Measurements from ENCODE around the gene PPM1A. TPM values are rescaled to one million over a fixed set of nuclear protein-coding genes. Genes with fewer than 3 reads are reported as not detected.
A peak's percentile ranks its signal among the peaks of the same experiment; 100 is the strongest.
"Not testable (repeated sequence)": the region's sequence is repeated elsewhere in the genome, so short reads cannot be mapped to it uniquely, and the experiment has no call there.

Gene PPM1A
- polyA plus RNA-seq, 10 donors: 48.2 to 85.4 (median 66.0) TPM

GRCh38 chr14:60315196-60315990 lies 66.4 kb downstream of the PPM1A start:
- no peak for DNase-seq

GRCh38 chr14:60317609-60318008 lies 68.6 kb downstream of the PPM1A start:
- DNase-seq: no peak

GRCh38 chr14:60320860-60321259 lies 71.8 kb downstream of the PPM1A start:
- DNase-seq: not testable (repeated sequence)

- no peak for DNase-seq
These were observed 74.3 kb downstream of the PPM1A start for GRCh38 chr14:60323199-60323896.

GRCh38 chr14:60324837-60325236 lies 75.8 kb downstream of the PPM1A start:
- no peak for DNase-seq

- DNase-seq: no peak
These were observed 77.3 kb downstream of the PPM1A start for GRCh38 chr14:60326274-60326673.

GRCh38 chr14:60327447-60328331 lies 78.7 kb downstream of the PPM1A start:
- peak; percentile 34 to 63 (median 40) for DNase-seq

- DNase-seq: no peak
These were observed 79.6 kb downstream of the PPM1A start for GRCh38 chr14:60328583-60328982.

- no peak for DNase-seq
These were observed 80.3 kb downstream of the PPM1A start for GRCh38 chr14:60329274-60329673.

- DNase-seq: peak; percentile 38 to 84 (median 56)
These were observed 82.4 kb downstream of the PPM1A start for GRCh38 chr14:60331201-60332045.

GRCh38 chr14:60332046-60332399 lies 83.0 kb downstream of the PPM1A start:
- DNase-seq: no peak

- no peak for DNase-seq
These were observed 83.8 kb downstream of the PPM1A start for GRCh38 chr14:60332869-60333268.

- no peak for DNase-seq
These were observed 90.5 kb downstream of the PPM1A start for GRCh38 chr14:60339571-60339970.

- no peak for DNase-seq
These were observed 94.6 kb downstream of the PPM1A start for GRCh38 chr14:60343571-60344071.

GRCh38 chr14:60344751-60345150 lies 95.7 kb downstream of the PPM1A start:
- DNase-seq: no peak

GRCh38 chr14:60346706-60347105 lies 97.7 kb downstream of the PPM1A start:
- peak in 1 of 3 donors; percentile 10 for DNase-seq

- no peak for DNase-seq
These were observed 99.2 kb downstream of the PPM1A start for GRCh38 chr14:60348211-60348610.

Data from muscle of back (tissue), 11 donors.